HG02852 (cell line): ENCODE data around the gene KCNJ13.
A peak's percentile ranks its signal among the peaks of the same experiment; 100 is the strongest.

ENCODE experiments used
- ATAC-seq: cut with Tn5 transposase; IDR thresholded peaks from one replicate; pipeline ENCODE4 v1.9.1; 2021; ENCODE audit warnings: mild to moderate bottlenecking, moderate library complexity; ENCODE audit not compliant: unreplicated experiment

Gene KCNJ13

DNA sequence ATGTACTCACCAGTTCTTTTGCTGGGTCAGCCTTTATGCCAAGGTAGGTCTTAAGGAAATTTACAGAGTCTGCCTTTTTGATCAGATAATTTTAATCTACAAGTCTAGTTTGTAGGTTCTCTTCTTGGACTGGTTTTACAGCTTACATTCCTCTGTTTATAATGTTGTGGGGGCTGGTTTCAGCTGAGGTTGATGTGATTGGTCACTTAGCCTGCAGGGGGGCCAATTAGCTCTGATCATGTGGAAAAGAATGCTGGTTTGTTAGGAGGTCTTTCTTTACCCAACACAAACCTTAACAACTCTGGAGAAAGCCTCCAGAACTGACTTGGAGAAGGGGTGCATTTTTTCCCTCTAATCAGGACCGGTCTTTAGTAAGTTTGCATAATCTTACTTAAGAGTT lies at the start of gene KCNJ13:
TSS of gene KCNJ13 (minus strand) at position 131 of the 400 bp plus-strand sequence. CDS start 5,203 bp downstream, outside the sequence.
- ATAC-seq: no peak

DNA sequence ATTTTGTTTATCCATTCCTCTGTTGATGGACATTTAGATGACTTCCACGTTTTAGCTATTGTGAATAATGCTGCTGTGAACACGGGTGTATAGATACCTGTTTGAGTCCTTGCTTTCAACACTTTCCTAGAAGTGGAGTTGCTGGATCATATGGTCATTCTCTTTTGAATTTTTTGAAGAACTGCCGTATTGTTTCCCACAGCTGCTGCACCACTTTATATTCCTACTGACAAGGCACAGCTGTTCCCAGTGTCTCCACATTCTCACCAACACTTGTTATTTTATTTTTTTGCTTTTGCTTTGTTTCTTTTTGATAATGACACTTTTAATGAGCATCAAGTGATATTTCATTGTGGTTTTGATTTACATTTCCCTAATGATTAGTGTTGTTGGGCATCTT lies 41.4 kb upstream of the KCNJ13 start:
- no peak for ATAC-seq

DNA sequence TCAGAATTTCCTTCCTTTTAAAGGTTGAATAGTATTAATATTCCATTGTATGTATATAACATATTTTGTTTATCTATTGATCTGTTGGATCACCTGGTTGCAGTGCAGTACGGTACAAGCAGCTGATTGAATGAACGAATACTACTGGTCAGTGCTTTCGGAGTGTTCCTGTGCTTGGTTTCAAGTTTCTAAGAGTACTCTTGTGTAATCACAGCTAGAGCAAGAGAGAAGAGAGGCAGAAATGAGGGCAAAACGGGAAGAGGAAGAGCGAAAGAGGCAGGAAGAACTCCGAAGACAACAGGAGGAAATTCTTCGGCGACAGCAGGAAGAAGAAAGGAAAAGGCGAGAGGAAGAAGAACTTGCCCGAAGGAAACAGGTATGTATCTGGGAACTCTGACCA lies 40.3 kb upstream of the KCNJ13 start:
- no peak for ATAC-seq

DNA sequence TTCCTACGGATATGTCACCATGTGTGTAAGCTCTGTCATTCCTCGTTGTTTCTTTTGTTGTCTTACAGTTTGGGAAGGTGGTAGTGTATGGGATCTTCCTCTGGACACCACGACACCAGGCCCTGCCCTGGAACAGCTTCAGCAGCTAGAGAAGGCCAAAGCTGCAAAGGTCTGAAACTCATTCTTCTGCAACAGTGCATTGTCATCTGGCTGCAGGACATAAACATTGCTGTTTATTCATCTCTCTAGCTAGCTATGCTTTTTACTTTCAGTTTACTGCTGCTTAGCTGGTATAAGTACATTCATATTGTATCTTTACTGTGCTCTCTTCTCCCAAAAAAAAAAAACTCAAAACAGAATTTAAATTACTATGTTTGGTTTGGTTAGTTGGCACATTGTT lies 39.2 kb upstream of the KCNJ13 start:
- ATAC-seq: no peak

DNA sequence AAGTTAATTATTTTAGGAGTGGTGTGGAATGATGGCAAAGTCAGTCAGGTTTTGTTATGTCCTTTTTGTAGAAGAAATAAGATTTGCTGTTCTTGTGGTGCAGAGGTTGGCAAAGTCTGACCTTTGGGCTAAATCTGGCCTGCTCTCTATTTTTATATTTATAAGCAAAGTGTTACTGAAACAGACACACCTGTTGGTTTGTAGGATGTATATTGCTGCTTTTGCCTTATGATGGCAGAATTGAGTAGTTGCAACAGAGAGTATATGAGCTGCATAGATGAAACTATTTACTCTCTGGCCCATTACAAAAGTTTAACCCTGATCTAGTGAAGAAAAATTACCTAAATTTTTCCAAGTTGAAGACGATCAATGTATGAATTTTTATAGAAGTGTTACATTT lies 34.1 kb upstream of the KCNJ13 start:
- ATAC-seq: no peak

DNA sequence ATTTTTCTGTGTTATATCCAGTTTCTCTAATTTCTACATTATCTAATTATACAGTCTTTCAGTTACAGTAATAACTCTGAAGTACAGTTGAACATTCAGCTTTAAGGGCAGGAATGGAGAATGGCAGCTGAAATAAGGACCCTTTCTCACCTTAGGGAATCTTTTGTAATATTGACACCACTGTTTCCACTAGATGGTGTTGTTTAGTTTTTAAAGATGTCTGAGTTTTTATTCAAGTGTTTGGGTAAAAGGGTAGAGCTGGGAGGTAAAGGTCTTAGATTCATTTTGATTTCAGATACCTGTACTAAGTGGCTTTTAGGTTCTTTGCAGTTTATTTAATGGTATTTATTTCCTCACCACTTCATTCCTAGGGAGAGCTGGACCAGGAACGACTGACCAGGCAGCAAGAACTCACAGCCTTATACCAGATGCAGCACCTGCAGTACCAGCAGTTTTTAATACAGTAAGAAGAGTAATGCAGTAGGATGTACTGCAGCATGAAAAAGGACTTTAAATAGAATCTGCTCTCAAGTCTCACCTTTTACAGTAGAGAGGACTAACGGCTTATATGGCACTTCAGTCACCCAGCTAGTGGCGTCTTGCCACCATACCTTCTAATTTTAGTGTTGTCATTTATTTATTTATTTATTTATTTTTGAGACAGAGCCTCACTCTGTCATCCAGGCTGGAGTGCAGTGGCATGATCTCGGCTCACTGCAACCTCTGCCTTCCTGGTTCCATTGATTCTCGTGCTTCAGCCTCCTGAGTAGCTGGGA lies 33.2 kb upstream of the KCNJ13 start:
- no peak for ATAC-seq

DNA sequence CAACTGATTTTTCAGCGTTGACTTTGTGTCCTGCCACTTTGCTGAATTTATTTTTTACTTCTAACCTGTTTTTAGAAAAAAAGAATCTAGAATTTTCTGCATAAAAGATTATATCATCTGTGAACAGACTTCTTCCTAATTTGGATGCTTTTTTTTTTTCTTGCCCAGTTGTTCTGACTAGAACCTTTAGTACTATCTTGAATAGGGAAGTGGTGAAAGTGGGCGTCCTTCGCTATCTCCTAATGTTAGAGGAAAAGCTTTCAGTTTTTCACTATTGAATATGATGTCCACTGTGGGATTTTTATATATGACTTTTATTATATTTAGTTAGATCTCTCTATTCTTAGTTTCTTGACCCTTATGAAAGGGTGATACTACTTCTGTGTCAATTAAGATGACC lies 25.7 kb upstream of the KCNJ13 start:
- ATAC-seq: no peak

DNA sequence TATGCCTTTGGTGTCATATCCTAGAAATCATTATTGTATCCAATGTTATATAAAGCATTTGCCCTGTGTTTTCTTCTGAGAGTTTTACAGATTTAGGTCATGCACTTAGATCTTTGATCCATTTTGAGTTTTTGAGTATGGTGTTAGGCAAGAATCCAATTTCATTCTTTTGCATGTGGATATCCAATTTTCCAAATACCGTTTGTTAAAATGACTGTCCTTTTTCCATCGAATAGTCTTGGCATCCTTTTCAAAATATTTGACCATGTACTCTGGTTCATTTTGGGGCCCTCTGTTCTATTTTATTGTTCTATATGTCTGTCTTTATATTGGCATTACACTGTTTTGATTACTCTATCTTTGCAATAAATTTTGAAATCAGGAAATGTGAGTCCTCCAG lies 23.8 kb upstream of the KCNJ13 start:
- ATAC-seq: no peak

DNA sequence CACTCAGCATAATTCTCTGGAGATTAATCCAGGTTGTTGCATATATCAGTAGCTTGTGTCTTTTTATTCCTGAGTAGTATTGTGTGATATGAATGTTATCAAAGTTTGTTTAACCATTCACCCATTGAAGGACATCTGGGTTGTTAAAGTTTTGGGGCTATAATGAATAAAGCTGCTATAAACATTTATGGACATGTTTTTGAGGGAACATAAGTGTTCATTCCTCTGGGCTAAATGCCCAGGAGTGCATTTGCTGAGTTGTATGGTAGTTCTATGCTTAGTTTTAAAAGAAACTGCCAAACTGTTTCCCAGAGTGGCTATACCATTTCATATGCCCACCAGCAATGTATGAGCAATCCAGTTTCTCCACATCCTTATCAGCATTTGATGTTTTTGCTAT lies 21.8 kb upstream of the KCNJ13 start:
- ATAC-seq: no peak

DNA sequence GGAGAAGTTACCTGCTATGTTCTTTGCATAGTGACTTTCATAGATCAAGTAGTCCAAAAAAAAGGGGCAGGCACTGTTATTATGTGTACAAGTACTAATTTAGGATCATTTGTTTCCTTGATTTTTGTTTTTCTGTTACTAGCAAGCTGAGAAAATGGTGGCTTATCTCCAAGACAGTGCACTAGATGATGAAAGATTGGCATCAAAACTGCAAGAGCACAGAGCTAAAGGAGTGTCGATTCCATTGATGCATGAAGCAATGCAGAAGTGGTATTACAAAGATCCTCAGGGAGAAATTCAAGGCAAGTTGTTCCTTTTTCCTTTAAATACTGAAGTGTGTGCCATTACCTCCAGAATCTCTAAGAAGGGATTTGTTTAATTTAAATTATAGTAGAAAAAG lies 19.6 kb upstream of the KCNJ13 start:
- ATAC-seq: no peak

DNA sequence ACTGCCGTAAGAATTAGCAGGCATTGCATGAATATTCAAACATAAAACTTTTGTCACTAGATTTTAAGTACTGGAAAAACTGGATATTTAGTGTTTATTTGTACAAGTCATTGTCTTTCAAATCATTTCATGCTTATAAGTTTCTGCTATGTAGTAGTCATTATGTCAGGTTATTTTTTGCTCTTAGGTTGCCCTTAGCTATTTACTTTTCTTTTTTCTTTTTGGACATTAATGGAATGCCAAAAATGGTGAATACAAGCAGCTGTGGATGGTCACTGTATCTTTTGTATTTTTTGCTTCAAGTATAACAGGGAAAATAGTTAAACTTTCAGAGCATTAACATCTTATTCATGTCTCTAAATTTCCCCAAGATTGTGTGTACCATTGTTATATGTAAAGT lies 18.6 kb upstream of the KCNJ13 start:
- no peak for ATAC-seq

DNA sequence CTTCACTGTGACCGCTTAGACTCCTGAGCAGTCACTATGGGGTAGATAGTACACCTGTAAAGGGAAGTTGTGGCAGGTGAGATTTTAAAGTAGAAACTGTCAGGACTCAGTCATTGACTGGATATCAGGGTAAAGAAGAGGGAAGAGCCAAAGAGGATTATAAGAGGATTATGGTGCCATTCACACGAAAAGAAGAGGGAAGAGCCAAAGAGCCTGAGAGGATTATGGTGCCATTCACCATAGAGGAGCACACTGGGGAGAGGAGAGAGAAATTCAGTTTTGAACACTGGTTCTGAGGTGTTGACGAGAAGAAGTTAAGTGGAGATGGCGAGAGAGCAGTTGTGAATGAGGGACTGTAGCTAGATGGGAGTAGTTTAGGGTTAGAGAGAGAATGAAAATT lies 16.9 kb upstream of the KCNJ13 start:
- ATAC-seq: no peak

DNA sequence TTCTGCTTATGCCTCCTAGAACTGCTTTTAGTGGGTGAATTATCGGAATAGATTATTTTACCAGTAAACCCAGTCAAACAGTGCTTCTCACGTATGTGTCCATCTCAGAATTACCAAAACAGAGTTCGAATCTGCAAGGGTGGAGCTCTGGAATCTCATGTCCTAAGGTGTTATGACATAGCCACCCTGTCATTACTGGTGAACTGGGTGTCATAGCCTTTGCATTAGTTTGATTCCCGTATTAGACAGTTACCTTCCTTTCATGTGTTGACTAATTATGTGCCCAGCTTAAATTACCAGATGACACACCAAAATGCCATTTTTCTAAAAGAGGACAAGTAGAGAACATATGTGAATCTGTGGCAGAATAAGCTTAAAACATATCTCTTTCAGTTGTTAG lies 15.2 kb upstream of the KCNJ13 start:
- no peak for ATAC-seq

DNA sequence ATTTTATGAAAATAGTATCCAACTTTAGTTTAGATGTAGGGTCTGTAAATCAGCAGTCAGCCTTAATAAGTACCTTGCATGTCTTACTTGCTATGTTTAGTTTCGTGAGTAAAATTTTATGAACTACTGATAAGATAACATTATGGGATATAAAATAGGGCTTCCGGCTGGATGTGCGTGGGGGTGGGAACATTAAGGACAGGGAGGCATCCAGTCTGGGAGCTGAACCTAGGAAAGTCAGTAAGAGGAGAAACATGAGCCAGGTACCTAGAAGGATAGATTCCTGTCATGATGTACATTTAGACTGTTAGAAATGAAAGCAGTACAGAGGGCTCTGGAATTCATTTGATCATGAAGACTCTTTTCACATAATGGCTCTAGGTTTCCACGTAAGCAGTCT lies 12.7 kb upstream of the KCNJ13 start:
- ATAC-seq: no peak

DNA sequence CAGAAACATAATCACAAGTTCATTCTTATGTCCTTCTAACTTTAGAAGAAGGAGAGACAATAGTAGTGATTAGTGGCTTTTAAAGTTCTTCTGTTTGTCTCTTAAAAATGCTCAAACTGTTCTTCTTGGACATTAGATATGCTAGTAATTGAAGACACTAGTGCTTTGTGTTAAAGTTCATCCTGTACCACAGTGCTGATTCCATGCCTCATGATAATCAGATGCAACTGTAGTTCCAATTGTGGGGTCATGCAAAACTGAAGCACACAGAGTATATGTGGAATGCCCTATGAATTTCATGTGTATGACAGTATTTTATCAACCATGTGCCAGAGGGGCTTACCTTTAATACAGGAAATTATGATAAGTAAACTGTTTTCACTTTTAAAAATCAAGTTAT lies 11.4 kb upstream of the KCNJ13 start:
- ATAC-seq: no peak

DNA sequence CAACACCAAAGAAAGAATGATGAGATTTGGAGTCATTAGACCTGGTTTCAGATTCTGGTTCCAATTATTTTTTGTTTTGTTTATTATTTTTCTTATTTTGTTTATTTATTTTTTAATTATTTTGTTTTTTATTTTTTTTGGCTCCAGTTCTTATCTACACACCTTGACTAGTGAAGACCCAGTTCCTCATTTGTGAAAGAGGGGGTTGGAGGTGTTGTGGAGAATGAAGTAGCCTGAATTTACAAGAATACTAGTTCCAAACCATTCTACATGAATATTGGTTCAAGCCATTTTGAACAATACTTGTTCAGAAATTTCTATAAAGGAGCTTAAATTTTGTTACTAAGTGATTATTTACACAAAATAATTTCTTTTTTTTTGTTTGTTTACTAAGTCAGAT lies 6.9 kb upstream of the KCNJ13 start:
- no peak for ATAC-seq

DNA sequence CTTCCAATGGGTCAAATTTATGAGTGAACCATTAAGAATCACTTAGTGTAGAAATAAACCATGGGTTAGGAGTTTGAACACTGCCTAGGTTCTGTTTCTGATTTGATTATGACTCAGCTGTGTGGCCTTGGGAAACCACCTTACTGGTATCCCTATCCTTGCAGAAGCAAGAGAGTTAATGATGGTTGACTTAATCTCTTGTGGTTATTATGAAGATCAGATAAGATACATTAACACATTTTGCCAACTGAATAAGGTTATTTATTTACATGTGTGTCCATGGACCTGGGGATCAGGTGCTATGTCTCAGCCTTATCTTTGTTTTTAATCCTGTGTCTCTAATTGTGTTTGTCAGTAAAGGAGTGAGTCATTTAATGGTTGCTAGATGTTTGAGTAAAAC lies 5.4 kb upstream of the KCNJ13 start:
- ATAC-seq: peak; percentile 88

DNA sequence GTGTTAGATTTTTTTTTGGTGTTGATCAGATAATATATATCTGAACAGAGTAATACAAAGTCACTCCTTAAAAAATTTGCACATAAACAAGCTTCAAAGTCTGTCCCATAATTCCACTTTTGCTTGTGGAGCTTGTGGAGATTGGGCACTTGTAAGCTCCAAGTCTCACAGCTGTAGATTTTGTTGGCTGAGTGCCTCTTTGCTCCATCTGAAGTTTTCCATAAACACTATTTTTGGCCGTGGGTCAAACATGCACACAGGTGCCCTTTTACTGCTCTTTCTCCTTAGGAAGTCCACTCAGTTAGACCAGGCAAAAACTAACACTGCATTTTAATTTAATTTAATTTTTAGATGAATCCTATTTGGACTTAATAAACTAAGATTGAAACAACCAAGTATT lies 3.6 kb upstream of the KCNJ13 start:
- no peak for ATAC-seq

DNA sequence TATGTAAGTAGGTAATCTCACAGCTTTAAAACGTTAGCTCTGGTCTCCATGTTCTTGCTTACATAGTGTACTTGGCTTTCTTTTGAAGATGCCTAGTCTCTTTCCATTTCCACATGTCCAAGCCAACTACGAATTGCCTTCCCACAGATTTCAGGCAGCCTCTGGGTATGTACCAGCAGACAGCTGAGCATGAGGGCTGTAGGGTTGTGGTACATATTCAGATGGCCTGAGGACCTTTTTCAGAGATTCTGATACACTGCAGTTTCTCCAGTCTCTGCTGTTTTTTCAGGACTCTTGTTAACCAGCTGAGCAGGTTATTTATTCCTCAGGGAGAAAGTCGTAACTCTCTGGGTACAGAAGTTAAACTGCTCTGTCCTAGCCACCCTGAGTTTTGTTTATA lies 3.1 kb upstream of the KCNJ13 start:
- ATAC-seq: no peak

DNA sequence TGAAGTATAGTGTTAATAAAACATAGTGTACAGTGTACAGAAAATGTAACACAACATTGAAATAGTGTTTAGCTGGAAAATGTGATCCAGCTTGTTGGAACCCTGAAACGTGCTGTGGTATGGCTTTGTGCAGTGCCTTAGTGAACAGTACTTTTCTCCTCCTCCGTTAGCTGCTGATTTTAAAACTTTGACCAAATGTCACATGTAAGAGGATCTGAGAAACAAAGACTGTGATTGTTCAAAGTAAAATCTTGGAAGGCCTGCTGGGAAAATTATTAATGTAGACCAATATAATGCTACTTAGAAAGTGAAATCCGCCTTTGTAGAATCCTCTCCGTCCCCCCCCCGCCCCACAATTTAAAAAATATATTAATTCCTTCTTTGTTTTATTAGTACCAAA lies 911 bp upstream of the KCNJ13 start:
- ATAC-seq: no peak

DNA sequence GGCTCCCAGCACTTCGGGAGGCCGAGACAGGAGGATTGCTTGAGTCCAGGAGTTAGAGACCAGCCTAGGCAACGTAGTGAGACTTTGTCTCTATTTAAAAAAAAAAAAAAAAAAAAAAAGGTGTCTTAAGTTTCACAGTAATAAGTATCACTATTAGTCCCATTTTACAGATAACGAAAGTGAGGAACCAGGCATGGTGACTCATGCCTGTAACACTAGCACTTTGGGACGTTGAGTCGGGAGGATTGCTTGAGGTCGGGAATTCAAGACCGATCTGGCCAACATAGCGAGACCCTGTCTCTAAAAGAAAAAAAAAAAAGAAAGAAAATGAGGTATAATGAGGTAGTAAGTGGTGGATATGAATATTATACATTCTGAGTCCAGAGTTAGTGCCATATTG lies 2.5 kb downstream of the KCNJ13 start:
- no peak for ATAC-seq

DNA sequence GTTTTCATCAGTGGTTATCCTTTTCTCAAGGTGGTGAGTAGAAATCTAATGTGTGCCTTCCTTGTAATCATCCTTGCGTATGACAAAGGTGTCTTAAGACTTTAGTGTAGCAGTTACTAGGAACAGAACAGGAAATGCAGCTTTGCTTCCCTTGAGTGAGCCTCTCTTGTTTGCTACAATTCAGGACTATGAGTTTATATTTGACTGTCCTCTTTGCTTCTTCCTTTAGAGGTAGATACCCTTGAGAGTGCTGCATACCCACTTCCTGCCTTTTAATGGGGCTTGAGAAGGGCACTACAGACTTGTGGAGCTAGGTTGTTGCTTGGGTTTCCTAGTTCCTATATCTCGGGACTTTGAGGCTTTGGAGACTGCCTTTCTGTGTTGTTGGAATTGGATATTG lies 3.8 kb downstream of the KCNJ13 start:
- ATAC-seq: peak; percentile 54

DNA sequence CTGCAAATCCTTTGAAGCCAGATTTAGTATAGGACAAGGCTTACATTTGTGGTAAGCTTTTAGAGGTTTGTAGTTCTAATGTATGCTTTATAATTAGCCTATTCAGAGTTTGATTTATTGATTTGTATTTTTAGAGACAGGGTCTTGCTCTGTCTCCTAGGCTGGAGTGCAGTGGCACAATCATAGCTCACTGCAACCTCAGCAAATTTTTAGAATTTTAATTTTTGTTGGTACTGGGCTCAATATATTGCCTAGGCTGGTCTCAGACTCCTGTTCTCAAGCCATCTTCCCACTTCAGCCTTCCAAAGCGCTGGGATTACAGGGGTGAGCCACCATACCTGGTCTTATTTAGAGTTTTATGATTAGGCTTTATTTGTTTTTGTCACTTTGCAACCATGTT lies 4.5 kb downstream of the KCNJ13 start:
- no peak for ATAC-seq
